CD14-positive monocyte (primary cell): Measurements from ENCODE around the gene OR2W1. TPM values are rescaled to one million over a fixed set of nuclear protein-coding genes. Genes with fewer than 3 reads are reported as not detected.

ENCODE experiments used
- DNase-seq, 3 donors: peaks; one replicate each; pipeline ENCODE4 v3.0.0-alpha.2; 2011 to 2022
- H2AFZ ChIP-seq: 2 replicates; pipeline ENCODE4 v1.6.0; 2012; ENCODE audit warnings: mild to moderate bottlenecking, low read depth, low read length, inconsistent platforms; ENCODE audit not compliant: insufficient read depth, poor library complexity, severe bottlenecking
- H3K27ac ChIP-seq, 2 donors: 1 replicate in 1 of 2; 2 replicates in 1 of 2; pipeline ENCODE4 v1.5.1; 2012 to 2013; ENCODE audit warnings: low read length in 2 of 2, control low read depth in 1 of 2, inconsistent platforms in 1 of 2, low read depth in 1 of 2, mild to moderate bottlenecking in 1 of 2
- H3K27me3 ChIP-seq, 2 donors: one replicate each; pipeline versions ENCODE4 v1.6.0 to v1.6.1; 2011 to 2013; ENCODE audit warnings: low read length in 2 of 2; ENCODE audit not compliant: control insufficient read depth in 2 of 2, insufficient read depth in 2 of 2
- H3K36me3 ChIP-seq, 2 donors: replicated peaks in 1 of 2; 1 replicate in 1 of 2; 2 replicates in 1 of 2; pipeline versions ENCODE4 v1.5.1 to v1.6.1; 2012 to 2013; ENCODE audit warnings: low read length in 2 of 2, control low read depth in 1 of 2, inconsistent platforms in 1 of 2, mild to moderate bottlenecking in 1 of 2; ENCODE audit not compliant: insufficient read depth in 2 of 2, control insufficient read depth in 1 of 2
- H3K4me1 ChIP-seq, 2 donors: 1 replicate in 1 of 2; 2 replicates in 1 of 2; pipeline versions ENCODE4 v1.5.1 to v1.6.1; 2012 to 2013; ENCODE audit warnings: low read length in 2 of 2, control low read depth in 1 of 2, inconsistent platforms in 1 of 2, mild to moderate bottlenecking in 1 of 2, moderate library complexity in 1 of 2; ENCODE audit not compliant: insufficient read depth in 2 of 2, control insufficient read depth in 1 of 2
- H3K4me2 ChIP-seq: replicated peaks from 2 replicates; pipeline ENCODE3; 2012; ENCODE audit warnings: low read length, moderate library complexity, mild to moderate bottlenecking; ENCODE audit not compliant: poor library complexity, severe bottlenecking; ENCODE audit errors: extremely low read depth
- H3K4me3 ChIP-seq, 3 experiments: fragments of 200-600 bp in 1 of 3; sonication (generic) in 1 of 3; replicated peaks in 1 of 3; 1 replicate in 2 of 3; 2 replicates in 1 of 3; pipeline ENCODE4 v1.5.1; 2011 to 2013; ENCODE audit warnings: low read length in 3 of 3, mild to moderate bottlenecking in 3 of 3, control low read depth in 2 of 3, low read depth in 2 of 3, inconsistent platforms in 1 of 3, moderate library complexity in 1 of 3
- H3K79me2 ChIP-seq: 2 replicates; pipeline ENCODE4 v1.6.0; 2012; ENCODE audit warnings: mild to moderate bottlenecking, control low read depth, inconsistent platforms, low read length, moderate library complexity; ENCODE audit not compliant: insufficient read depth
- H3K9ac ChIP-seq: 2 replicates; pipeline ENCODE4 v1.6.0; 2017; ENCODE audit warnings: low read length, mild to moderate bottlenecking; ENCODE audit not compliant: insufficient read depth, poor library complexity, severe bottlenecking
- H3K9me3 ChIP-seq, 2 donors: replicated peaks in 1 of 2; 1 replicate in 1 of 2; 2 replicates in 1 of 2; pipeline versions ENCODE4 v1.5.1 to v1.6.1; 2012 to 2013; ENCODE audit warnings: low read length in 2 of 2, control low read depth in 1 of 2; ENCODE audit not compliant: control insufficient read depth in 1 of 2, insufficient read depth in 1 of 2
- H4K20me1 ChIP-seq: 2 replicates; pipeline ENCODE4 v1.6.0; 2012; ENCODE audit warnings: mild to moderate bottlenecking, low read length, control low read depth, moderate library complexity; ENCODE audit not compliant: insufficient read depth
- H3K27ac Mint-ChIP-seq, 7 donors: one replicate each; pipeline ENCODE4 v1.8.0; 2020; ENCODE audit warnings: mild to moderate bottlenecking in 7 of 7, mixed read lengths in 7 of 7, moderate library complexity in 6 of 7, inconsistent platforms in 2 of 7
- H3K27me3 Mint-ChIP-seq, 3 donors: one replicate each; pipeline ENCODE4 v1.8.0; 2021 to 2022; ENCODE audit warnings: low read depth in 3 of 3, mild to moderate bottlenecking in 3 of 3, mixed read lengths in 3 of 3, moderate library complexity in 3 of 3, inconsistent platforms in 1 of 3
- H3K36me3 Mint-ChIP-seq, 2 donors: one replicate each; pipeline ENCODE4 v1.8.0; 2020; ENCODE audit warnings: mixed read lengths in 2 of 2, inconsistent platforms in 1 of 2, mild to moderate bottlenecking in 1 of 2
- H3K4me1 Mint-ChIP-seq: one replicate; pipeline ENCODE4 v1.8.0; 2020; ENCODE audit warnings: mild to moderate bottlenecking, mixed read lengths
- H3K4me3 Mint-ChIP-seq, 2 donors: one replicate each; pipeline ENCODE4 v1.8.0; 2020; ENCODE audit warnings: mild to moderate bottlenecking in 2 of 2, mixed read lengths in 2 of 2, moderate library complexity in 1 of 2
- H3K9me3 Mint-ChIP-seq, 7 donors: one replicate each; pipeline ENCODE4 v1.8.0; 2020 to 2022; ENCODE audit warnings: mixed read lengths in 7 of 7, mild to moderate bottlenecking in 6 of 7, moderate library complexity in 6 of 7, inconsistent platforms in 2 of 7
- CTCF ChIP-seq: fragments of 200-600 bp; IDR thresholded peaks from one replicate; pipeline ENCODE4 v1.8.0; 2022; ENCODE audit warnings: antibody characterized with exemption, mild to moderate bottlenecking
- WGBS: methylation state at CpG from one replicate; pipeline ENCODE4 v1.1.5; 2013; ENCODE audit warnings: missing lambda C conversion rate; ENCODE audit not compliant: insufficient coverage; 5-methylcytosine and 5-hydroxymethylcytosine counted together
- intact Hi-C, 2 donors: fragments of 100-400 bp; cut with micrococcal nuclease; formaldehyde crosslinking; loops; one replicate each; pipeline versions ENCODE4 v1.15.0 to v1.15.1; 2023
- polyA plus RNA-seq, 3 donors: library from polyadenylated mRNA; depleted of rRNA in 1 of 3; unstranded in 2 of 3; stranded (reverse) in 1 of 3; fragments of 300-500 nt in 2 of 3; fragments of >200 nt in 1 of 3; fragmentation: Illumina TruSeq in 2 of 3; gene quantifications; 1 replicate in 2 of 3; 2 replicates in 1 of 3; pipeline ENCODE4 v1.2.3, GENCODE V29; 2012 to 2021

The OR2W1 gene
- polyA plus RNA-seq, 3 donors, result not detected

- no peaks in the 10 kb centered on the region for H3K4me1 Mint-ChIP-seq
- H3K27me3 Mint-ChIP-seq, result peaks cover 0 to 6% (median 1%) of the 10 kb centered on the region in 3 donors
- no peak for DNase-seq
- intact Hi-C loops, result no loop called here
- no peak overlapping the region for H3K27ac Mint-ChIP-seq
- Histone ChIP-seq H3K4me2 (no peak overlapping the region), H2AFZ (no peak overlapping the region), H3K27ac (no peak overlapping the region), H3K4me1 (no peaks in the 10 kb centered on the region), H3K9ac (no peak overlapping the region), H3K27me3 (no peaks in the 10 kb centered on the region), H3K9me3 (peaks cover 0 to 3% of the 10 kb centered on the region in 2 donors), H3K4me3 (no peak overlapping the region), H4K20me1 (no peaks in the 10 kb centered on the region), H3K79me2 (no peaks in the 10 kb centered on the region), H3K36me3 (no peaks in the 10 kb centered on the region)
- TF ChIP-seq CTCF, result no peak
- H3K9me3 Mint-ChIP-seq, result peaks cover 0 to 10% (median 2%) of the 10 kb centered on the region in 7 donors
- no peak overlapping the region for H3K4me3 Mint-ChIP-seq
- no peaks in the 10 kb centered on the region for H3K36me3 Mint-ChIP-seq
Observed at GRCh38 chr6:29081312-29081711, 36.3 kb upstream of the OR2W1 start.

GRCh38 chr6:29079203-29079602, 34.2 kb upstream of the OR2W1 start:
- Histone ChIP-seq H3K36me3 (no peaks in the 10 kb centered on the region), H4K20me1 (no peaks in the 10 kb centered on the region), H3K4me2 (no peak overlapping the region), H3K9ac (no peak overlapping the region), H3K27ac (no peak overlapping the region), H2AFZ (no peak overlapping the region), H3K4me1 (no peaks in the 10 kb centered on the region), H3K27me3 (no peaks in the 10 kb centered on the region), H3K4me3 (no peak overlapping the region), H3K9me3 (peaks cover 0 to 3% of the 10 kb centered on the region in 2 donors), H3K79me2 (no peaks in the 10 kb centered on the region)
- Mint-ChIP-seq H3K36me3 (no peaks in the 10 kb centered on the region), H3K27ac (no peak overlapping the region), H3K4me1 (no peaks in the 10 kb centered on the region), H3K27me3 (peaks cover 1 to 6% (median 2%) of the 10 kb centered on the region in 3 donors), H3K9me3 (peaks cover 0 to 9% (median 2%) of the 10 kb centered on the region in 7 donors), H3K4me3 (no peak overlapping the region)
- WGBS, result no CpG with 5 or more reads among the region's 1 CpG
- TF ChIP-seq CTCF, result no peak
- no peak for DNase-seq
- intact Hi-C loops, result no loop called here
